Natural killer cell (primary cell): ENCODE data around the gene TEC. TPM values are rescaled to one million over a fixed set of nuclear protein-coding genes. Genes with fewer than 3 reads are reported as not detected.

Experiments used
- ATAC-seq, 3 donors: fragments of 150-1000 bp in 2 of 3; fragments of 200-7000 bp in 1 of 3; cut with Tn5 transposase; 1 replicate in 1 of 3; 2 replicates in 2 of 3; pipeline ENCODE4 v1.10.0; 2021; ENCODE audit warnings: mild to moderate bottlenecking in 2 of 3, moderate library complexity in 2 of 3
- DNase-seq, 2 donors: peaks; one replicate each; pipeline versions ENCODE4 v3.0.0 to v3.0.0-alpha.2; 2013 to 2021; ENCODE audit warnings: mixed read lengths in 1 of 2
- H3K27ac ChIP-seq: one replicate; pipeline ENCODE4 v1.5.1; 2013; ENCODE audit warnings: mild to moderate bottlenecking, low read length
- H3K27me3 ChIP-seq: one replicate; pipeline ENCODE4 v1.6.1; 2013; ENCODE audit warnings: low read length; ENCODE audit not compliant: control insufficient read depth, insufficient read depth
- H3K36me3 ChIP-seq: one replicate; pipeline ENCODE4 v1.6.1; 2013; ENCODE audit warnings: low read length; ENCODE audit not compliant: control insufficient read depth, insufficient read depth
- H3K4me1 ChIP-seq: one replicate; pipeline ENCODE4 v1.6.1; 2013; ENCODE audit warnings: low read length; ENCODE audit not compliant: control insufficient read depth, insufficient read depth
- H3K4me3 ChIP-seq: one replicate; pipeline ENCODE4 v1.5.1; 2013; ENCODE audit warnings: low read length
- H3K9me3 ChIP-seq: one replicate; pipeline ENCODE4 v1.6.1; 2013; ENCODE audit warnings: low read length; ENCODE audit not compliant: control insufficient read depth, insufficient read depth
- H3K27ac Mint-ChIP-seq, 2 donors: one replicate each; pipeline ENCODE4 v1.8.0; 2022; ENCODE audit warnings: mild to moderate bottlenecking in 2 of 2, mixed read lengths in 2 of 2, moderate library complexity in 1 of 2
- H3K27me3 Mint-ChIP-seq, 2 donors: one replicate each; pipeline ENCODE4 v1.8.0; 2022; ENCODE audit warnings: low read depth in 2 of 2, mixed read lengths in 2 of 2
- H3K36me3 Mint-ChIP-seq: one replicate; pipeline ENCODE4 v1.8.0; 2022; ENCODE audit warnings: mixed read lengths
- H3K4me1 Mint-ChIP-seq, 2 donors: one replicate each; pipeline ENCODE4 v1.8.0; 2022; ENCODE audit warnings: mixed read lengths in 2 of 2
- H3K4me3 Mint-ChIP-seq: one replicate; pipeline ENCODE4 v1.8.0; 2022; ENCODE audit warnings: mild to moderate bottlenecking, moderate library complexity, mixed read lengths
- H3K9me3 Mint-ChIP-seq, 2 donors: one replicate each; pipeline ENCODE4 v1.8.0; 2022; ENCODE audit warnings: mixed read lengths in 2 of 2
- CTCF ChIP-seq: fragments of 200-600 bp; IDR thresholded peaks from one replicate; pipeline ENCODE4 v1.8.0; 2022; ENCODE audit warnings: antibody characterized with exemption
- WGBS: methylation state at CpG from one replicate; pipeline ENCODE4 v1.1.7; 2013; ENCODE audit warnings: missing lambda C conversion rate; ENCODE audit not compliant: insufficient coverage; 5-methylcytosine and 5-hydroxymethylcytosine counted together
- intact Hi-C: fragments of 100-400 bp; cut with micrococcal nuclease; formaldehyde crosslinking; loops from one replicate; pipeline ENCODE4 v1.14.2; 2022
- total RNA-seq, 4 donors: library from RNA; stranded (reverse); fragments of 120-200 nt in 1 of 4; gene quantifications; one replicate each; pipeline versions ENCODE4 v1.2.3 to v1.2.4, GENCODE V29; 2013 to 2022

The TEC gene
- total RNA-seq, 3 donors from 2014 or later (not counting 1 experiment from before 2014, with no cell fraction given) = 4.0 to 7.4 (median 4.7) TPM

DNA sequence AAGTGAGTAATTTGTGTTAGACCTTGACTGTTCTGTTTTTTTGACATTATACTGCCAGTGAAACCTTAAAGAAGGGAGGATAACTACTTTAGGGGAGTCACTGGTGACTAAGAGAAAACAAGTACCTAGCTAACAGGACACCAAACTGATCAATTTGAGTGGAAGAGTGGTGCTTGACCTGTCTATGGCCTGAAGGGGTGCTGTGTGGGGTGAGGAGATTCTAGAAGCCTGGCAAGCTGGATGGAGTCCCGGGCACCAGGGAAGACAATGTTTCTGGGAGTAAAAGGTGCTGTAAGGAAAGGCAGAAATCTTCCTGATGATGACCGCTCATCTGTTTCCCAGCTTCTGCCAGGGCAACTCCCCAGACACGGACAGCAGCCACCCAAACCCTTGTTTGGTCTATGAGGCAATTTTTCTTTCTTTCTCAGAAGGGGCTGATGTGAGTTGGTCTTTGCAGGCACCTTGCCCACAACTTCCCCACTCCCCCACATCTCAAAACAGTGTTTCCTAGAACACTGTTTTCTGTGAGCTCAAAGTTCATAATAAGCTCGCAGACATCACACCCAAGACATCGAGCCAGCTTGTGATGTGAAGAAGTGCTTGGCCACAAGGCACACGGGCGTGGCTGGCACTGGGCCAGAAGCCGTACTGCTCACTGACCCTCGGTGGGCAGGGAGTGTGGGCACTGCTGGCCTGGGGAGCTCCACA is 140.2 kb downstream of the TEC start:
- no peaks in the 10 kb centered on the region for H3K27me3 Mint-ChIP-seq
- H3K4me3 Mint-ChIP-seq = peak overlapping the region; percentile 97
- H3K4me3 ChIP-seq = peak overlapping the region; percentile 7
- ATAC-seq (peak; percentile 54 to 74 (median 71)), DNase-seq (peak; percentile 49 to 51)
- H3K27ac ChIP-seq = peak overlapping the region; percentile 97
- no peaks in the 10 kb centered on the region for H3K9me3 Mint-ChIP-seq
- H3K4me1 ChIP-seq = peaks cover 64% of the 10 kb centered on the region
- peaks cover 6% of the 10 kb centered on the region for H3K36me3 ChIP-seq
- no peaks in the 10 kb centered on the region for H3K27me3 ChIP-seq
- no peaks in the 10 kb centered on the region for H3K36me3 Mint-ChIP-seq
- peak overlapping the region in 1 of 2 donors; percentile 91 for H3K27ac Mint-ChIP-seq
- intact Hi-C loops = loop anchor here (5.0 to 10.0 kb wide), 4 partner anchors 82 to 215 kb away; partner anchors contain the start of genes NFXL1 and SLAIN2
- no peaks in the 10 kb centered on the region for H3K9me3 ChIP-seq
- TF ChIP-seq CTCF = peak; percentile 25
- 16% methylated on average over 9 of the region's 9 CpGs for WGBS
- peaks cover 83 to 92% of the 10 kb centered on the region in 2 donors for H3K4me1 Mint-ChIP-seq

GRCh38 chr4:48127682-48128404 is 141.8 kb downstream of the TEC start:
- H3K27ac Mint-ChIP-seq = peak overlapping the region in 1 of 2 donors; percentile 91
- WGBS = 16% methylated on average over 12 of the region's 13 CpGs
- H3K27me3 ChIP-seq = no peaks in the 10 kb centered on the region
- H3K36me3 Mint-ChIP-seq = no peaks in the 10 kb centered on the region
- H3K4me3 Mint-ChIP-seq = peak overlapping the region; percentile 97
- peaks cover 6% of the 10 kb centered on the region for H3K36me3 ChIP-seq
- TF ChIP-seq CTCF = peak; percentile 48
- peak; percentile 47 to 70 (median 50) for ATAC-seq
- H3K9me3 Mint-ChIP-seq = no peaks in the 10 kb centered on the region
- no peaks in the 10 kb centered on the region for H3K27me3 Mint-ChIP-seq
- intact Hi-C loops = loop anchor here (1.0 to 10.0 kb wide), 4 partner anchors 13 to 214 kb away; partner anchors contain the start of gene SLAIN2
- no peaks in the 10 kb centered on the region for H3K9me3 ChIP-seq
- peak; percentile 55 to 82 for DNase-seq
- peaks cover 73% of the 10 kb centered on the region for H3K4me1 ChIP-seq
- H3K27ac ChIP-seq = peak overlapping the region; percentile 97
- H3K4me3 ChIP-seq = peak overlapping the region; percentile 9
- peaks cover 91% of the 10 kb centered on the region in 2 donors for H3K4me1 Mint-ChIP-seq

- Mint-ChIP-seq H3K36me3 (no peaks in the 10 kb centered on the region), H3K27ac (peak overlapping the region in 1 of 2 donors; percentile 91), H3K4me1 (peaks cover 88 to 89% of the 10 kb centered on the region in 2 donors), H3K27me3 (no peaks in the 10 kb centered on the region), H3K9me3 (no peaks in the 10 kb centered on the region), H3K4me3 (peak overlapping the region; percentile 97)
- H3K4me3 ChIP-seq = no peak overlapping the region
- TF ChIP-seq CTCF = no peak
- intact Hi-C loops = loop anchor here (5.0 to 10.0 kb wide), 2 partner anchors 148 to 215 kb away; partner anchors contain the start of gene SLAIN2
- H3K4me1 ChIP-seq = peaks cover 76% of the 10 kb centered on the region
- peak overlapping the region; percentile 97 for H3K27ac ChIP-seq
- DNase-seq (no peak), ATAC-seq (no peak)
- peaks cover 6% of the 10 kb centered on the region for H3K36me3 ChIP-seq
- H3K27me3 ChIP-seq = no peaks in the 10 kb centered on the region
- WGBS = 91% methylated on average over 2 of the region's 3 CpGs
- H3K9me3 ChIP-seq = no peaks in the 10 kb centered on the region
Observed at GRCh38 chr4:48127231-48127630, 142.4 kb downstream of the TEC start.
